Left lung (tissue), 10 donors: Measurements from ENCODE around the gene LRP5. TPM values are rescaled to one million over a fixed set of nuclear protein-coding genes. Genes with fewer than 3 reads are reported as not detected.

Experiments
- ATAC-seq: fragments of 200-7000 bp; cut with Tn5 transposase; one replicate; pipeline ENCODE4 v1.9.1; 2020; ENCODE audit warnings: moderate library complexity
- DNase-seq, 4 donors: peaks; one replicate each; pipeline ENCODE4 v3.0.0-alpha.2; 2013 to 2020
- H3K27ac ChIP-seq, 2 donors: fragments of 200-600 bp; sonication (generic) in 1 of 2; one replicate each; pipeline versions ENCODE4 v1.5.0 to v1.8.0; 2020 to 2021
- H3K27me3 ChIP-seq, 2 donors: fragments of 200-600 bp; sonication (generic) in 1 of 2; one replicate each; pipeline versions ENCODE4 v1.5.0 to v1.8.0; 2020 to 2021
- H3K36me3 ChIP-seq, 2 donors: fragments of 200-600 bp; sonication (generic) in 1 of 2; one replicate each; pipeline versions ENCODE4 v1.5.0 to v1.8.0; 2020 to 2021
- H3K4me1 ChIP-seq, 2 donors: fragments of 200-600 bp; one replicate each; pipeline ENCODE4 v1.8.0; 2021
- H3K4me3 ChIP-seq, 2 donors: fragments of 200-600 bp; sonication (generic) in 1 of 2; one replicate each; pipeline versions ENCODE4 v1.5.0 to v1.8.0; 2020 to 2021; ENCODE audit warnings: mild to moderate bottlenecking in 1 of 2
- H3K9me3 ChIP-seq, 2 donors: fragments of 200-600 bp; sonication (generic) in 1 of 2; one replicate each; pipeline versions ENCODE4 v1.5.0 to v1.8.0; 2020 to 2021
- intact Hi-C, 2 donors: fragments of 100-400 bp; cut with DNase I; formaldehyde crosslinking; loops; one replicate each; pipeline versions ENCODE4 v1.11.2 to v1.14.2; 2022
- polyA plus RNA-seq, 6 donors: library from polyadenylated mRNA; unstranded; fragments of 120-200 nt; gene quantifications; one replicate each; pipeline ENCODE4 v1.2.1, GENCODE V29; 2013; ENCODE audit not compliant: insufficient read length in 6 of 6
- total RNA-seq, 2 donors: library from RNA; stranded (reverse); fragmentation: NEBNext Ultra II Directional; extraction: Animal tissue kit (Norgen Biotek cat#: 25700); gene quantifications; one replicate each; pipeline ENCODE4 v1.2.1, GENCODE V29; 2021
- TF ChIP-seq, protein P1 (sequence below), 2 donors: fragments of 200-600 bp; sonication (generic) in 1 of 2; IDR thresholded peaks; one replicate each; pipeline versions ENCODE4 v1.5.0 to v1.8.0; 2021; ENCODE audit warnings: antibody characterized with exemption in 2 of 2
- donor health status: DM: no; HTN: yes; CAD: no.
- donor health status: DM: no; HTN: no; CAD: no.

Gene LRP5
- total and polyA plus RNA-seq, 8 donors: 48.9 to 71.9 (median 57.4) TPM

DNA sequence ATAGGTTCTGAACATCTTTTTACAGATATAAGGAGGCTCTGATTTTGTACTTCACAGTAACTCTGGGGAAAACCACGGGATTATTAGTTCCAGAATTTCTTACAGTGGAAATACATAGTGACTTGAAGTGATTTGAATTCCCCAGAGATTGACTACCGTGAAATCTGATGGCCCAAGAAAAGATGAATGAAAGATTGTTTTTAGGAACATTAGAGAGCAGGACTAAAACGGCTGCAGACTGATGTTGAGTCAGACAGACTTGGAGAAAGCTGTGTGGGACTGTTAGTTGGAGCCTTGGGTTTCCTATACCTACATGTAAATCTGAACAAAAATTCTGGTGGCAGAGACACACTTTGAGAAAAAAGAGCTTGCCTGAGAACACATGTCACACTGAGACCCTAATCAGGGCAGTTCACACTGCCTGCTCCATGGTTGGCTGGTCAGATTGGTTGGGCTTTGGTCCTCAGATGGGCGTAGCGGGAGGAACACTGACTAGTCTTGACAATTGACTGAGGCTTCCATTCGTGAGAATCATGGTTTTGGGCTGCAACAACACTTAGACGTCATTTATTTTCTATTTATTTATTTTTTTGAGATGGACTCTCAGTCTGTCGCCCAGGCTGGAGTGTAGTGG is 154.9 kb downstream of the LRP5 start:
- intact Hi-C loops: no loop called here
- no peak for ATAC-seq
- H3K4me3 ChIP-seq: no peak overlapping the region
- peaks cover 0 to 3% of the 10 kb centered on the region in 2 donors for H3K36me3 ChIP-seq
- H3K27me3 ChIP-seq: no peaks in the 10 kb centered on the region
- TF ChIP-seq, protein P1, sequence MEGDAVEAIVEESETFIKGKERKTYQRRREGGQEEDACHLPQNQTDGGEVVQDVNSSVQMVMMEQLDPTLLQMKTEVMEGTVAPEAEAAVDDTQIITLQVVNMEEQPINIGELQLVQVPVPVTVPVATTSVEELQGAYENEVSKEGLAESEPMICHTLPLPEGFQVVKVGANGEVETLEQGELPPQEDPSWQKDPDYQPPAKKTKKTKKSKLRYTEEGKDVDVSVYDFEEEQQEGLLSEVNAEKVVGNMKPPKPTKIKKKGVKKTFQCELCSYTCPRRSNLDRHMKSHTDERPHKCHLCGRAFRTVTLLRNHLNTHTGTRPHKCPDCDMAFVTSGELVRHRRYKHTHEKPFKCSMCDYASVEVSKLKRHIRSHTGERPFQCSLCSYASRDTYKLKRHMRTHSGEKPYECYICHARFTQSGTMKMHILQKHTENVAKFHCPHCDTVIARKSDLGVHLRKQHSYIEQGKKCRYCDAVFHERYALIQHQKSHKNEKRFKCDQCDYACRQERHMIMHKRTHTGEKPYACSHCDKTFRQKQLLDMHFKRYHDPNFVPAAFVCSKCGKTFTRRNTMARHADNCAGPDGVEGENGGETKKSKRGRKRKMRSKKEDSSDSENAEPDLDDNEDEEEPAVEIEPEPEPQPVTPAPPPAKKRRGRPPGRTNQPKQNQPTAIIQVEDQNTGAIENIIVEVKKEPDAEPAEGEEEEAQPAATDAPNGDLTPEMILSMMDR (IDR thresholded peaks at IDR 0.05): no peak
- H3K4me1 ChIP-seq: peaks cover 36 to 99% of the 10 kb centered on the region in 2 donors
- no peaks in the 10 kb centered on the region for H3K9me3 ChIP-seq
- no peak overlapping the region for H3K27ac ChIP-seq
- no peak for DNase-seq

DNA sequence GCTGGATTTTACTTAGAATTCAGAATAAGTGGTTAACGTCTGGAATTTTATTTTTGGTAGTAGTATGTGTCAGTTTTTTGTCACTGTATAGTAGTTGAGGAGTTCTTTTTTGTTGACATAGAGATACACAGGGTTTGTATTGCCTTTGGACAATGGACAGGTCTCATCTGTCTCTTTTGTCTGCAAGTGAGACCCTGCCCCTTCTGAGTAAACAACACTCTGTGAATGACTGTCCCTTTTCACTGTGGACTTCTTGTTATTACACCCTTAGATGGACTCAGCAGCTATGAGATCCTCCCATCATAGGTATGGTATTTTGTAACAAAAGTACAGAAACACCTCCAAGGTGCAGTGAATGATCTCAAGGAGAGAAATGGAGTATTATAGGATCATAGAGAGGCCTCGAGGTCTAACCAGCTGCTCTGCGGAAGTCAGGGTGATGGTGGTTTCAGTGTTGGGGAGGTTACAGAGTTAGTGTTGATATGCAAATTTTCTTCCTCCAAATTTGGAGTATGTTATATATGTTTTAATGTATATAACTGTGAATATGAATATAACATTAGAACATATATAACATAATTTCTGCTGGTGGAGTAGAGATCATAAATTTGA is 155.9 kb downstream of the LRP5 start:
- Histone ChIP-seq H3K36me3 (peaks cover 0 to 3% of the 10 kb centered on the region in 2 donors), H3K4me3 (no peak overlapping the region), H3K27ac (no peak overlapping the region), H3K9me3 (no peaks in the 10 kb centered on the region), H3K4me1 (peaks cover 31 to 99% of the 10 kb centered on the region in 2 donors), H3K27me3 (no peaks in the 10 kb centered on the region)
- ATAC-seq: no peak
- no peak for DNase-seq
- TF ChIP-seq, protein P1 (IDR thresholded peaks at IDR 0.05): no peak
- intact Hi-C loops: no loop called here

GRCh38 chr11:68469122-68469521 is 156.7 kb downstream of the LRP5 start:
- Histone ChIP-seq H3K27me3 (no peaks in the 10 kb centered on the region), H3K36me3 (peaks cover 0 to 3% of the 10 kb centered on the region in 2 donors), H3K27ac (no peak overlapping the region), H3K9me3 (no peaks in the 10 kb centered on the region), H3K4me1 (peaks cover 27 to 99% of the 10 kb centered on the region in 2 donors), H3K4me3 (no peak overlapping the region)
- TF ChIP-seq, protein P1 (IDR thresholded peaks at IDR 0.05): no peak
- ATAC-seq (peak; percentile 50), DNase-seq (peak in 1 of 4 donors; percentile 35)
- intact Hi-C loops: no loop called here

DNA sequence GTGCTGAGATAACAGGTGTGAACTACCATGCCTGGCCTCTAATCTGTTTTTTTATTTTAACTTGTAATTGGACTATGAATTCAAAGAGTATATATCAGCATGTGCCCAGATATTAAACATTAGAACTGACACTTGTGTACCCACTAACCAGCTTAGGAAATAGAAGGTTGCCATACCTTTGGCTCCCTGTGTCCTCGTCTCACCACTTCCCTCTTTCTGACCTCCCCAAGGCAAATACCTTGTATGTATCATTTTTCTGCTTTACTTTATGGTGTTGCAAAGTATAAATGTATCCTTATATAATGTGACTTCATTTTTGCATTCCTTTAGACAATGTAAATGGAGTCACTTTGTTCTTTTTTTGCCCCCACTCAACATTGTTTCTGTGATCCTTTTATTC is 157.3 kb downstream of the LRP5 start:
- intact Hi-C loops: no loop called here
- Histone ChIP-seq H3K36me3 (peaks cover 0 to 3% of the 10 kb centered on the region in 2 donors), H3K4me3 (no peak overlapping the region), H3K27me3 (no peaks in the 10 kb centered on the region), H3K9me3 (no peaks in the 10 kb centered on the region), H3K4me1 (peaks cover 30 to 99% of the 10 kb centered on the region in 2 donors), H3K27ac (no peak overlapping the region)
- TF ChIP-seq, protein P1 (IDR thresholded peaks at IDR 0.05): no peak
- ATAC-seq (no peak), DNase-seq (no peak)

- Histone ChIP-seq H3K4me3 (no peak overlapping the region), H3K36me3 (peaks cover 0 to 3% of the 10 kb centered on the region in 2 donors), H3K27me3 (no peaks in the 10 kb centered on the region), H3K4me1 (peaks cover 25 to 94% of the 10 kb centered on the region in 2 donors), H3K9me3 (no peaks in the 10 kb centered on the region), H3K27ac (no peak overlapping the region)
- intact Hi-C loops: no loop called here
- TF ChIP-seq, protein P1 (IDR thresholded peaks at IDR 0.05): no peak
- DNase-seq (no peak), ATAC-seq (no peak)
Measured at GRCh38 chr11:68470304-68470811, 158.0 kb downstream of the LRP5 start.
